SK-N-SH (cell line): ENCODE results near the gene CCR3.

Experiments used
- CTCF ChIP-seq: fragments of 200-600 bp; sonication (generic); IDR thresholded peaks from 2 replicates; pipeline ENCODE4 v1.6.1; 2017; ENCODE audit warnings: antibody characterized with exemption, mild to moderate bottlenecking, moderate library complexity
- EP300 ChIP-seq, 2 experiments: IDR thresholded peaks; 2 replicates each; pipeline versions ENCODE4 v1.4.0 to v1.6.1; 2012; ENCODE audit warnings: borderline replicate concordance in 1 of 2, low read depth in 1 of 2, low read length in 1 of 2
- GATA2 ChIP-seq: sonication (generic); formaldehyde crosslinking; IDR thresholded peaks from 2 replicates; pipeline ENCODE4 v1.5.0; 2020; ENCODE audit warnings: mild to moderate bottlenecking, missing genetic modification reagents
- NFIC ChIP-seq: IDR thresholded peaks from 2 replicates; pipeline ENCODE4 v1.4.0; 2012; ENCODE audit warnings: borderline replicate concordance
- POLR2AphosphoS5 ChIP-seq: IDR thresholded peaks from 2 replicates; pipeline ENCODE4 v1.6.1; 2012; ENCODE audit warnings: low read depth, low read length
- TAF1 ChIP-seq: IDR thresholded peaks from 2 replicates; pipeline ENCODE4 v1.6.1; 2012; ENCODE audit warnings: low read depth, mild to moderate bottlenecking, low read length, moderate library complexity, borderline replicate concordance

- TF ChIP-seq EP300 (IDR thresholded peaks at IDR 0.05; ENCODE audit: borderline replicate concordance in 1 of 2, low read depth in 1 of 2, low read length in 1 of 2) (no peak), POLR2AphosphoS5 (no peak), TAF1 (no peak), GATA2 (CRISPR knock-in tag) (no peak), NFIC (no peak), CTCF (no peak)
These were observed 2.9 kb downstream of the CCR3 start for GRCh38 chr3:46245146-46245545.
